ENCODE measurements around the gene GID4. TPM values are rescaled to one million over a fixed set of nuclear protein-coding genes. Genes with fewer than 3 reads are reported as not detected.

GID4 gene
- total and polyA plus RNA-seq, 2 donors (not counting 1 experiment from before 2014, with no cell fraction given): 9.0 to 10.2 TPM

DNA sequence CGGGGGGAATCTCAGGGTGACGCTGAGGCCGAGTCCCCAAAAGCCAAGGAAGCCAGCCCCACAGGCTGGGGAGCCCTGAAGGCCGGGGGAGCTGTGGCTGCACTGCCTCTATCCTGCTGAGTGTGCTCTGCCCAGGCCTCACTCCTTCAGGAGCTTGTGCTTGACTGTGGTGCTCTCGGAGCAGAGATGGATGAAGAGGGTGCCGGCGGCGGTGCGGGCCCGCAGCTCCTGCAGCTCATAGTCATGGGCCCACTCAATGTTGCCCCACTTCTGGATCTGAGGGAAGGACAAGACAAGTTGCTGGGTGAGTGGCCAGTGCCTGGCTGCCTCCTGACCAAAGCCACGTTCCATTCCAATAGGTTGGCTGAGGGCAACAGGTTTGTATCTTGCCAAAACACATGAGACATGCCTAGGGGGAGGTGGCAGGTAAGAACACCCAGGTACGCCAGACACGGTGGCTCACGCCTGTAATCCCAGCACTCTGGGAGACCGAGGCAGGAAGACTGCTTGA is 20.7 kb upstream of the GID4 start:
- no peaks in the 10 kb centered on the region for H3K79me2 ChIP-seq (ENCODE audit: control insufficient read depth, insufficient read depth, low read length)
- H3K4me3 ChIP-seq (replicated peaks in 1 of 4; ENCODE audit: control extremely low read depth in 1 of 4, insufficient read depth in 1 of 4, low read depth in 3 of 4, low read length in 4 of 4): no peak overlapping the region
- no peak for TF ChIP-seq CTCF (conservative IDR thresholded peaks at IDR 0.05 in 1 of 2, IDR thresholded peaks at IDR 0.05 in 1 of 2; ENCODE audit: low read depth in 1 of 2, low read length in 2 of 2)
- TF ChIP-seq EZH2 (IDR thresholded peaks at IDR 0.05; ENCODE audit: low read length, missing control alignments): no peak
- DNase-seq (ENCODE audit: low read depth in 2 of 2): no peak
- peaks cover 4% of the 10 kb centered on the region for H3K36me3 ChIP-seq (ENCODE audit: control insufficient read depth, insufficient read depth, low read length)
- H2AFZ ChIP-seq (ENCODE audit: low read length): no peak overlapping the region
- no peaks in the 10 kb centered on the region for H4K20me1 ChIP-seq (ENCODE audit: control insufficient read depth, extremely low read depth, insufficient read depth, low read length)
- H3K27ac ChIP-seq (ENCODE audit: insufficient read depth, low read length): no peak overlapping the region
- H3K27me3 ChIP-seq (ENCODE audit: control insufficient read depth, insufficient read depth, low read length): no peaks in the 10 kb centered on the region
- H3K4me2 ChIP-seq (ENCODE audit: extremely low read depth, insufficient read depth, low read length): no peak overlapping the region
- no peak overlapping the region for H3K9ac ChIP-seq (ENCODE audit: insufficient read depth, low read length)
- no peaks in the 10 kb centered on the region for H3K9me3 ChIP-seq (ENCODE audit: control insufficient read depth, insufficient read depth, low read depth, low read length)
- no peaks in the 10 kb centered on the region for H3K4me1 ChIP-seq (ENCODE audit: control insufficient read depth, extremely low read depth, insufficient read depth, low read length)

GRCh38 chr17:18019838-18020154 is 19.4 kb upstream of the GID4 start:
- no peak overlapping the region for H3K27ac ChIP-seq (ENCODE audit: insufficient read depth, low read length)
- H3K79me2 ChIP-seq (ENCODE audit: control insufficient read depth, insufficient read depth, low read length): no peaks in the 10 kb centered on the region
- peaks cover 4% of the 10 kb centered on the region for H3K36me3 ChIP-seq (ENCODE audit: control insufficient read depth, insufficient read depth, low read length)
- no peak overlapping the region for H3K9ac ChIP-seq (ENCODE audit: insufficient read depth, low read length)
- H4K20me1 ChIP-seq (ENCODE audit: control insufficient read depth, extremely low read depth, insufficient read depth, low read length): no peaks in the 10 kb centered on the region
- H3K27me3 ChIP-seq (ENCODE audit: control insufficient read depth, insufficient read depth, low read length): no peaks in the 10 kb centered on the region
- no peaks in the 10 kb centered on the region for H3K4me1 ChIP-seq (ENCODE audit: control insufficient read depth, extremely low read depth, insufficient read depth, low read length)
- no peaks in the 10 kb centered on the region for H3K9me3 ChIP-seq (ENCODE audit: control insufficient read depth, insufficient read depth, low read depth, low read length)
- no peak overlapping the region for H2AFZ ChIP-seq (ENCODE audit: low read length)
- no peak overlapping the region for H3K4me3 ChIP-seq (replicated peaks in 1 of 4; ENCODE audit: control extremely low read depth in 1 of 4, insufficient read depth in 1 of 4, low read depth in 3 of 4, low read length in 4 of 4)
- TF ChIP-seq EZH2 (IDR thresholded peaks at IDR 0.05; ENCODE audit: low read length, missing control alignments) (no peak), CTCF (conservative IDR thresholded peaks at IDR 0.05 in 1 of 2, IDR thresholded peaks at IDR 0.05 in 1 of 2; ENCODE audit: low read depth in 1 of 2, low read length in 2 of 2) (no peak)
- no peak for DNase-seq (ENCODE audit: low read depth in 2 of 2)
- no peak overlapping the region for H3K4me2 ChIP-seq (ENCODE audit: extremely low read depth, insufficient read depth, low read length)

DNA sequence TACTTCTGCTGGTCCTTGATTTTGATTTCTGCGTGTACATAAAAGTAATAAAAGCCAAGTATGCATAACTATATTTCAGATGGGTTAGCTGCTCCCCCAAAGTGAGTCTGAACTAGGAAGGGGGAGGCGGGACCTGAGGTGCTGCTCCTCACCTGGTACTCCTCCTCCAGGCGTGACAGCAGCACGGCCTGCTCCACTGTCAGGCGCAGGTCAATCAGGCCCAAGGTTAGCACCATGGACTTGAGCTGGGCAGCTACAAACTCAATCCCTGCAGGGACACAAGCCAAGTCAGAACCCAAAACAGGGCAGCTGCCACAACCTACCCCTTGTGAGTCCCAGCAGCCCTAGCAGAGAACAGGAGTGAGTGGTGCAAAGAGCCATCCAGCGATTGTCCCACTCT is 18.2 kb upstream of the GID4 start:
- no peak for DNase-seq (ENCODE audit: low read depth in 2 of 2)
- TF ChIP-seq CTCF (conservative IDR thresholded peaks at IDR 0.05 in 1 of 2, IDR thresholded peaks at IDR 0.05 in 1 of 2; ENCODE audit: low read depth in 1 of 2, low read length in 2 of 2): no peak
- TF ChIP-seq EZH2 (IDR thresholded peaks at IDR 0.05; ENCODE audit: low read length, missing control alignments): no peak
- H2AFZ ChIP-seq (ENCODE audit: low read length): no peak overlapping the region
- H3K36me3 ChIP-seq (ENCODE audit: control insufficient read depth, insufficient read depth, low read length): peaks cover 4% of the 10 kb centered on the region
- peaks cover 2% of the 10 kb centered on the region for H3K4me1 ChIP-seq (ENCODE audit: control insufficient read depth, extremely low read depth, insufficient read depth, low read length)
- H3K27me3 ChIP-seq (ENCODE audit: control insufficient read depth, insufficient read depth, low read length): no peaks in the 10 kb centered on the region
- no peak overlapping the region for H3K27ac ChIP-seq (ENCODE audit: insufficient read depth, low read length)
- no peaks in the 10 kb centered on the region for H4K20me1 ChIP-seq (ENCODE audit: control insufficient read depth, extremely low read depth, insufficient read depth, low read length)
- no peaks in the 10 kb centered on the region for H3K9me3 ChIP-seq (ENCODE audit: control insufficient read depth, insufficient read depth, low read depth, low read length)
- H3K4me3 ChIP-seq (replicated peaks in 1 of 4; ENCODE audit: control extremely low read depth in 1 of 4, insufficient read depth in 1 of 4, low read depth in 3 of 4, low read length in 4 of 4): no peak overlapping the region
- H3K79me2 ChIP-seq (ENCODE audit: control insufficient read depth, insufficient read depth, low read length): no peaks in the 10 kb centered on the region
- no peak overlapping the region for H3K9ac ChIP-seq (ENCODE audit: insufficient read depth, low read length)
- H3K4me2 ChIP-seq (ENCODE audit: extremely low read depth, insufficient read depth, low read length): no peak overlapping the region

Data from fibroblast of lung (primary cell).